Glomerular visceral epithelial cell (primary cell): ENCODE results near the gene TRIM65.
A peak's percentile ranks its signal among the peaks of the same experiment; 100 is the strongest.

Source experiments
- DNase-seq: peaks from one replicate; pipeline ENCODE4 v3.0.0-alpha.2; 2016; ENCODE audit errors: extremely low spot score

Gene TRIM65

GRCh38 chr17:75917917-75918445, 21.2 kb upstream of the TRIM65 start:
- no peak for DNase-seq

GRCh38 chr17:75917141-75917916, 20.6 kb upstream of the TRIM65 start:
- no peak for DNase-seq

GRCh38 chr17:75915268-75915667, 18.5 kb upstream of the TRIM65 start:
- no peak for DNase-seq

GRCh38 chr17:75914643-75915267, 18.0 kb upstream of the TRIM65 start:
- no peak for DNase-seq

GRCh38 chr17:75913537-75914210, 16.9 kb upstream of the TRIM65 start:
- no peak for DNase-seq

- no peak for DNase-seq
Observed at GRCh38 chr17:75910699-75911098, 13.9 kb upstream of the TRIM65 start.

GRCh38 chr17:75909812-75910274, 13.1 kb upstream of the TRIM65 start:
- DNase-seq, result no peak

- DNase-seq, result no peak
Observed at GRCh38 chr17:75909051-75909811, 12.5 kb upstream of the TRIM65 start.

- DNase-seq, result no peak
Observed at GRCh38 chr17:75908201-75908600, 11.4 kb upstream of the TRIM65 start.

- DNase-seq, result no peak
Observed at GRCh38 chr17:75906143-75906884, 9.6 kb upstream of the TRIM65 start.

GRCh38 chr17:75904749-75905521, 8.2 kb upstream of the TRIM65 start, which contains the start of gene MRPL38:
TSS of gene MRPL38 (minus strand) at chr17:75904884. CDS start at chr17:75904875, 9 bp downstream.
- DNase-seq, result peak; percentile 98

GRCh38 chr17:75902406-75902805, 5.7 kb upstream of the TRIM65 start:
- DNase-seq, result peak; percentile 25

GRCh38 chr17:75901727-75902126, 5.0 kb upstream of the TRIM65 start:
- DNase-seq, result no peak

- DNase-seq, result no peak
Observed at GRCh38 chr17:75900691-75901533, 4.2 kb upstream of the TRIM65 start.

GRCh38 chr17:75899767-75900468, 3.2 kb upstream of the TRIM65 start:
- no peak for DNase-seq

GRCh38 chr17:75899353-75899752, 2.6 kb upstream of the TRIM65 start:
- no peak for DNase-seq

- no peak for DNase-seq
Observed at GRCh38 chr17:75898791-75899190, 2.0 kb upstream of the TRIM65 start.

- DNase-seq, result no peak
Observed at GRCh38 chr17:75898065-75898464, 1.3 kb upstream of the TRIM65 start.
